ENCODE measurements around the gene MAP7.

Gene MAP7

DNA sequence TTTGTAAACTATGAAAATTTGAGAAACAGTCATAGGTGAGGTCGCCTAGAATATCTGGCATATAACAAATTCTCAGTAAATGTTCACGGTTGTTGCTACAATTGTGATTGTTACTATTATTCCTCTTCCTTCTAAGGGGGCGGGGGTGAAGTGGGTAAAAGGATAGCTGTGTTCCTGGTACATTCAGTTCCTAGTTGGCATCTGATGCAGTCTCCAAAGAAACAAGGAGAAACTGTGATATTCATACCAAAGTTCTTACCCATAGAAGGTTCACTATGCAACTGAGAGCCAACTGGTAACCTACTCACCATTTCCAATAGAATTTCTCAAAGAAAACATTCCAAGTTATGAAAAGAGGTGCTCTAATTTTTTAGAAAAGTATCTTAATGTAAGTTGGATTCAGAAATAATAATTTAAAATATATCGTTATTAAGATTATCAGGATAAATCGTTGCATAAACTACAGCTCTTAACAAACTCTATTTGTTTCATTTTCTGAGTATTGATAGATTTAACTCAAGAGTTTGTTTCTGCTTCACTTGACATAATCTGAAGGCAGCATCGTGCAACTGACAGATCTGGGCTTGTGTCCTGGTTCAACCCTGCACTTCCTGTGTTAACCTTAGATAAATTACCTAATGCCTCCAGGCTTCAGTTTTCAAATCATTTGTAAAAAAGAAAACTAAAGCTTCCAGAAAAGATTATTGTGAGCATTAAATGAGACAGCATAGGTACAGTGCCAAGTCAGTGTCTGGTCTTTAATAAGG is 13.3 kb upstream of the MAP7 start:
- no peak for ATAC-seq

DNA sequence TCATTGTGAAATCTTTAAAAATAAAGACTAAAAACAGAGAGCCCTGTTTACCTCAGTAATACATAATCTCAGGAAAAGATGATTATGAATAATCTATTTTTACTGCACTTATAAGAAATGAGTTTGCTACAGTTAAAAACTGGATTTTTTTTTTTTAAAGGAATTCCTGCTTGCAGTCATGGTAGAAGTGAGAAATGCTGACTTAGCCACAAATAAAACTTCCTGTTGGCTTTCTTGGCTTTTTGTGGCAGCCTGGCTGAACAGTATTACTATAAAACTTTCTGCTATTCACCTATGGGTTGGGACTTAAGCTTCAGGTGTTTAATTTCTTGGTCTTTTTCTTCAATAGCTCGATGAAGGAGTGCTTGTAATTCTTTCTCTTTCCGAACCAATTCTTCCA is 12.0 kb upstream of the MAP7 start:
- no peak for ATAC-seq

DNA sequence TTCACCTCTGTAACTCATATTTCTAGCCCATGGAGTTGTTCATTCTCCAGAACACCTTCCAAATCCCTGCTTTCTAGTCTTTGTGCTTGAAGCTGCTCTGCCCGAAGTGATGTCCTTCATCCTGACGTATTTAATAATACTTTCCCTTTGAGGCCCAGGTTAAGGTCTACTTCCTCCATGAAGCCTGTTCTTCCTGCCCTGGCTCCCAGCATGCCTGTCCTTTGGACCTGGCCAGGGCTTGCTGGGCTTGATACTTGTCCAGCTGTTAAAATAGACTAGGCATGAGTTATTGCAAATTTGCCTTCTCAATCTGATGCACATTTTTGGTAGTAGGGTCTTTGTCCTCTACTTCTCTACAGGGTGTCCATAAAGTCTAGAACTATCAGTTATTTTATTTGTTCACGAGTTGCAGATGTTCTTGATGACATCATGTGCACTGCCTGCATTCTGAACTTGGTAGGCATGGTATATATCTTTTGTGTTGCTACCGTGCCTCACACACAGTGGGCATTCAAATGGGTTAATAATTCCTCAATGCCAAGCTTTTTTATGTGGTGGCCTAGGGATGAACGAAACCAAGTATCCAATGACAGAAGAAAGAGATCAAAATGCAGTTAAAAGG is 3.1 kb upstream of the MAP7 start:
- no peak for ATAC-seq

DNA sequence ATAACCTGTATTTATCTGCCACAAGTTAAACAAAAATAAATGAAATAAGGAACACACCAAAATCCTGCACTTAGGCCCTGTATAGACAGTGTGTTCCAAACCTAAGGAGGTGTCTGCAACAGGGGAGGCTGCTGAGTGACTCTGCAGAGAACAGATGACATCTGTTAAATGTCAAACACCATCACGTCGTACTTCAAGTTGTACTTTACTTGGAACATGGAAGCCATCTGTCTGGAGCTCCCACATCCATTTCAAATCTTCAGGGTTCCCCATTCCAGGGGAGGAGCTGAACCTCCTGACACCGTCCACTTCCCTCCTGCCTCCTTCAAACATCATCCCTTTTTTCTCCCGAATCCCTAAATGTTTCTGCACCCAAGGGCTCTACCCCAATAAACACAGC is 1.8 kb upstream of the MAP7 start:
- ATAC-seq: no peak

DNA sequence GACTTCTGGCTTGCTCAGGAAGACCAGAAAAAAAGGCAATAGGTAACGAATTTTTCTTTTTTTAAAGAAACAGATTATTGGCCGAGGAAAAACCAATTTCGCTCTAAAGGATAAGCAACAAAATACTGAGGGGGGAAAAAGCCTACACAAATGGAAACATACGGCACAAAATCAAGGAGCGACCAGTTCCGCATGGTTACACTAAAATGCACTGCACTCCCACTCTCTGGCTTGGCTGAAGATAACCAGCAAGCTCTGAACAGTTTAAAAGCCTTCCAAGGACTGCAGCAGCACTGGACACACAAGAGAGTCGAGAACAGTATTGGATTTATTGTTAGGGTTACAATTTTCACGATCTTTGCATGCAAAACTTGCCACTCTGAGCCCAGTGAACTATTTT is 881 bp upstream of the MAP7 start:
- no peak for ATAC-seq

DNA sequence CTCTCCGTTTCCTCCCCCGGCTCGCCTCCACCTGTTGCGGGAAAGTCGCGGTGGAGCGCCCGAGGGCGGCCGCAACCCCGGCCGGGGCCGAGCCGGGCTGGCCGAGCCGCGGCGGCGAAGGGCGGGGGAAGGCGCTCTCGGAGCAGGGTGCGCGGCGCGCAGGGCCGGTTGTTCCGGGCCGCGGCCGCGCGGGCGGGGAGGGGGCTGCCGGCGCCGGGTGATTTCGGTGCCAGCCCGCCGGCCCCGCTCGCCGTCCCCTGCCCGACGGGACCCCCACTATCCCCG is 235 bp downstream of the MAP7 start:
- ATAC-seq: peak; percentile 39

DNA sequence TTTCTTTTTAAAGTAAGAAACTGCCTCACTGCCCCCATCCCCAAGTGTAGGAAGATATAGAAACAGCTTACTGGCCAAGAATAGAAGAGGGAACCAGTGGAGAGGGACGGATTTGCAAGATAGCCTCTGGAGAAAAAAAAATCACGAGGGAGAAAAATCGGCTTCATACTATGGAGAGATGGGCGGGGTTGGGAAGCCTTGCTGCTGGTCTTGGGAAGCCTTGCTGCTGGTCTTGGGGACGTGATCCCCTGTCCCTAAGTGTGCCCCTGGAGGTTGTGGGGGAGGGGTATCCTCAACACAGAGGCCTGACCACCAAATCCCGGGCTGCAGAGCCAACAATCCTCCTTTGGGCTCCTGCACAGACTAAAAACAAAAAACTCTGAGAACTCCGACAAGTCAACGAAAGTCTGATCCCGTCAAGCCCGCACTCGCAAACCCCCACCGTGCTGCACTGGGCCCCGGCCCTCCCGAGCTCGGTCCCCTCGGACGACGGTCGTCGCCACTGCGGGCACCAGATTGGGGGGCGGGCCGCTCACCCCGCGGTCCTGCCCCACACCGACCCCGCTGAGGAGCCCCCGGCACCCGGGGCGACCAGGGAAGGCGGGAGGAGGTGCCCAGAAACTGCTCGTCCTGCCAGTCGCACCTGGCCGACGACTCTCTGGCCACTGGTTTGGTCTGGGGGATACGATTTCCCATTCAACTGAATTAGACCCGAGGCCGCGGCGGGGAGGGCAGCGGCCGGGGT is 750 bp downstream of the MAP7 start:
- ATAC-seq: no peak

DNA sequence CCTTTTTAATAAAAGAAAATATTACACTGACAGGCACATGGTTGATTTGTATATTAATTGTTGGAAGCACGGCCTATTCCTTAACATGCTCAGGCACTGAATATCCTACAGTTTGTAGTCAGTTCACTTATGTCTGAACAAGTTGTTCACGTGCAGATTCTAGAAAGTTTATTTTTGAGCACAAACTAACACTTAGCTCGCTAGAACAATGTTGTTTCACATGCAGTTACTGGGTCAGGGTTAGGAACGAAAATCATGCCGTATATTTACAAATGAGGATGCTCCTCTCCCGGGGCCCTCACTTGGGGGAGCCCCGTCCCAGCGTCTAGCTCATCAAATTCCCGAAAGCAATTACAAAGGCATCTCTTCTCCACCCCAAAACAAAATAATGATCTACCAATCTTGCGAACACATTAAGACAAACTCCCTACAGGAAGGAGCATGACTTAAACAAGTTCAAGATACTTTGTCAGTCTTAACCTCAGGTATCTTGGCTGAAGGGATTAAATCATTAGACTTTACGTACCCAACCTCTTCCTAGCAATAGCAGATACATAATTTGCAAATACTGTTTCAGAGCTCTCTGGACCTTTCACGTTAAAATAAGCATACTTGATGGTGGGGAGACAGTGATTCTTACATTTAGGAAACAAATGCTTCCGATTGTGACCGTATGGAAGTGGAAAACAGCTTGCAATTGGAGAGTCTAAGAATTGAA is 1.5 kb downstream of the MAP7 start:
- no peak for ATAC-seq

DNA sequence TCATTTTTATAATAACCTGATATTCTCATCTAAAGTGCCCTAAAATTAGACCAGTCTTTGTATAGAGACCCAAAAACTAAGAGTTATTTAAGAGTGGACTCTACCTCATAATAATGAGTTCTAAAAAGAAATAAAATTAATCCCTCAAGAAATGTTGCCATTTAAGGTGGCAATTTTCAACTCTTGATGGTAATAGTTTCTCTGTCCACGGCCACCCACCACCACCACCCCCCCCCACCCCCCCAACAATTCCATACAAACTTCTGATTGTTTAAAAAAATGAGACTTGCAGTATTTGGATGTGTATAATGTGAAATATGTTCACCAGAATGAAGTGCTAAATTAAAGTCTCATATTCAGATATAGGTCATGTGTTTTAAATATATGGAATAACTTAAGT is 2.4 kb downstream of the MAP7 start:
- ATAC-seq: no peak

DNA sequence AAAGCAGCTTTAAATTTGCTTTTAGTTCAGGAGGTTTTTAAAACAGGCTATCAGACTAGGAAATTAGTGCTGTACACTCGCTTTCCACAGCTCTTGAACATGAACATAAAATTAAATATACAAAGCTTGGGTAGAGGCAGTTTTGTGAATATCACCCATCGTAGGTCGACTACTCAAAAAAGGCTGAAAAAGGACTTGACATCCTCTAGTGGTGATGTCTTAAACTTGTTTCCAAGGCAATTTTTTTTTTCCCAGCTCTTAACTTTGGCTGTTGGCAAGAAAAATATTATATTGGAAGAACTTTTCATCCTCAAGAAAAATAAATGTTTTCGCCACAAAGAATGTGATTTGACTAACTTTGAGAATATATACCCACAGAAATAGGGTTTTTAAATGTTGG is 2.9 kb downstream of the MAP7 start:
- ATAC-seq: no peak

DNA sequence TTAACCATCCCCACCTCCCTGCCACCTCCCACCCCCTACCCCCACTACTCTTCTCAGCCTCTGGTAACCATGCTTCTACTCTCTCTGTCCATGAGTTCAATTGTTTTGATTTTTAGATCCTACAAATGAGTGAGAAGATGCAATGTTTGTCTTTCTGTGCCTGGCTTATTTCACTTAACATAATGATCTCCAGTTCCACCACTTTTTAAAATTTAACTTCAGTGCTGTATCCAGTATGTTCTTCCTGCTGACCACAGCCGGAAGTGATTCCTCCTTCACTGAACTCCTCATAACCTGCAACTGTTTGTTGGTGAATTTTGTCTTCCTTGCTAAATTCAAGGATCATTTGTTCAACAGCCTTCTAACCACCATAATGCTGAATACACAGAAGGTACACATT is 3.9 kb downstream of the MAP7 start:
- no peak for ATAC-seq

DNA sequence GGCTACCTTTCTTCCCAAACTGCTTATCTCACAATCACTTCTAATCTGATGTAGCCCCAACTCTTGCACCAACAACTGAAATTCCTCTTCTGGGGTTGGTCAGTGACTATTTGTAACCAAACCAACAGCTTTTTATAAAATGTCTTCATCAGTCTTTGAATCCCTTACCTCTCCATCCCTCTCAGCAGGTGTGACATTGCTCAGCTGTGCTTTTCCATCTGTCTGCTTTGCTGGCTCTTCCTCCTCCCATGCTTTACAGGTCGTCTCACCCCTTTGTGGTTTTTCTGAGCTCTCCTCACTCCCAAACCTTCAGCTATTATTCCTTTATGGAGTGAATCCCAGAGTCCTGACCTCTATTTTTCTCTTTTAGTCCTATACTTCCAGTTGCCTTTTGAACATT is 5.9 kb downstream of the MAP7 start:
- no peak for ATAC-seq

DNA sequence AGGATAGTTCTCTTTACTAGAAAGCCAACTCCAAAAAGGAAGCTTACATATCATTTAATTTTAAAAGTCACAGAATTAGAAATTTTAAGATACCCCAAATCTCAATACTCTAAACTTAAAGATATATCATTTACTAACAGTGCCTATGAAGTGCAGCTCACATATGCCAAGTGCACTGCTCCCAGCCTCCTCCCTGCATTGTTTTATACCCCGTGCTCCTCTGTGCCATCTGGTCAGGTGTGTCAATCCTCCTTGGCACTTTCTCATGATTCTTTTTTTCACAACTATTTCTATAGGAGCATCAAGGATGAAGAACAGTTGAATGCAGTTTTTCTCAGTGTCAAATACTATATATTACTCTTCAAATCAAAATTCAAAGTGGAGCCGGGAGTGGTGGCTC is 8.8 kb downstream of the MAP7 start:
- ATAC-seq: no peak

DNA sequence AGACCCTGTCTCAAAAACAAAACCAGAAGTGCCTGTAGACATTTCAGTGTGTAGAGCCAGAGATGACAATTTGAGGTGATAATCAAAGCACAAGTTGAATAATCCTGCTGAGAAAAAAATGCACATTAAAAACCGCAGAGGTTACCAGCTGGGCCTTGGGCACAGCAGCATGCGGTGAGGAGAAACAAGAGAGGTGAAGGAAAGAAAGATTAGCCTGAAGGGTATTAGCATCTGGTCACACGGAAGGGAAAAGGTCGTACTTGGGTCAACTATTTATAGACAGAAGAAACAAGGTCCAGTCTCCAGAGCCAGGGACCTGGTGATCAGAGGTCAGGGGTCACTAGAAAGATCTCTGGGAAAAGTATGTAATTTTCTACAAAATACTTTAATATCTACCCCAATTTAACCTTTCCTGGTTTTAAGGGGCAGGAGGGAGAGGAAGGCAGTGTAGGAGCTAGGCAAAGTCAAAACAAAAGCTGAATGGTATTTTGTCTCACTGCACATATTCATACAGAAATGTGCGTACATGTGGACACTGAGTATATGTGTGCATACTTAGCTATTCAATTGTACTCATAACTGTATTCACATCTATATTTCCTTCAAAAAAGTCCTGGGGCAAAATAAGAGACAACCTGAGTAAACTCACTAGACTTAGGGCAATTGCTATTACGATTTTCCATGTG is 10.1 kb downstream of the MAP7 start:
- no peak for ATAC-seq

DNA sequence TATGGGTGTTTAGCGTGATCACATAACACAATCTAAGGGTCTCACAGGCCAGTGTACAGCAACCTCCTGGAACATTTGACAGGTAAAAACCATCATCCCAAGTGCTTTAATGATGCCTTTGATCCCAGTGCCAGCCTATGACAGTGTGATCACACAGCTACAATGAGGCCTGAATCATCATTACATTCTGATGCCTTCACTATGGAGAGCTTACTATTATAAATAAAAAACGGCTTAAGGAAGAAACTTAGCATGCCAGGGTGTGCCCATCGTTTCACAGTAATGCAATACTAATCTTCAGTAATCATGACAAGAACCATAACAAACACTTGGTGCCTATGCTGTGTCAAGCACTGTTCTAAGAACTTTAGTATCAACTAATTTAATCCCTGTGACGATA is 11.4 kb downstream of the MAP7 start:
- ATAC-seq: no peak

DNA sequence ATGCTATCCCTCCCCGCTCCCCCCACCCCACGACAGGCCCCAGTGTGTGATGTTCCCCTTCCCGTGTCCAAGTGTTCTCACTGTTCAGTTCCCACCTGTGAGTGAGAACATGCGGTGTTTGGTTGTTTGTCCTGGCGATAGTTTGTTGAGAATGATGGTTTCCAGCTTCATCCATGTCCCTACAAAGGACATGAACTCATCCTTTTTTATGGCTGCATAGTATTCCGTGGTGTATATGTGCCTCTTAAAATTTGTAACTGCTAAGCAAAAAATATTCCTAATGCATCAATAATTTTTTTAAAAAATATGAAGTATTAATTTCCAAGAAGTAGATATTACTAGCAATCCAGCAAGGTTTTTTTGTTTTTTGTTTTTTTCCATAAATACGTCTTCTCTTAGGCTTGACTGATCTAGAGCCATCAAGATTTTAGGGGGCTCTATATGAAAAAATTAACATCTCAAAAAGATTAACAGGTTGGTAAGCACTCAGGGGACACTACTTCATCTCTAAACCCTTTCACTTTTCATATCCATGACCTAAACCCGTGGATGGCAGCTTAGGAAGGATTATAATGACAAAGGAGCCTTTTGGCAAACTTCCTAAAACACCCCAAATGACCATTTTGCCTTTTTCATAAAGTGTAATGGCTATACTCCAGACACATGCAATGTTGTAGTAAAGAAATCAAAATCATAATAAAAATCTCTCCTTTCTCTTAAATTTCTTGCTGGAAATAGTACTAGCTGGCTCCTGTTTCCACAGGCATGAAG is 14.2 kb downstream of the MAP7 start:
- ATAC-seq: no peak

DNA sequence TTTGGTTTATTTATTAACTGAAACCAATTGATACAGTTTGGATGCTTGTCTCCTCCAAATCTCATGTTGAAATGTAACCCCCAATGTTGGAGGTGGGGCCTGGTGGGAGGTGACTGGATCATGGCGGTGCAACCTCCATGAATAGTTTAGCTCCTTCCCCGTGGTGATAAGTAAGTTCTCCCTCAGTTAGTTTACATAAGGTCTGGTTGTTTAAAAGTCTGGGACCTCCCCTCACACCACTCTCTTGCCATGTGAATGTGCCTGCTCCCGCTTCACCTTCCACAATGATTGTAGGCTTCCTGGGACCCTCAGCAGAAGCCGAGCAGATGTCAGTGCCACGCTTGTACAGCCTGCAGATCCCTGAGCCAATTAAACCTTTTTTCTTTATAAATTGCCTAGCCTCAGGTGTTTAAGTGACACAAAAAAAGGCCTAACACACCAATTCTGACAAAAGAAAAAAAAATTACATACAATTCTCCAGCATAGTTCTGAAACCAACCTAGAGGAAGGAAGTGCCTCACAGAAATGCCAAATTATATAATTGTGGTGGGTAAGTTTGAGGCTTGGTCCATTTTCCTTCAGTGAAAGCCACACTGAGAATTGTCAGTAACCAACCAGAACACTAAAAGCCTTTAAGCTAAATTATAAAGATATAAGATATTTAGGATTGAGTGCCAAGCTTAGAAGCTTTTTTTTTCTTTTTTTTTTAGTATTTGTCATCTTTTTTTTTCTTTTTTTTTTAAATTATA is 15.0 kb downstream of the MAP7 start:
- no peak for ATAC-seq

DNA sequence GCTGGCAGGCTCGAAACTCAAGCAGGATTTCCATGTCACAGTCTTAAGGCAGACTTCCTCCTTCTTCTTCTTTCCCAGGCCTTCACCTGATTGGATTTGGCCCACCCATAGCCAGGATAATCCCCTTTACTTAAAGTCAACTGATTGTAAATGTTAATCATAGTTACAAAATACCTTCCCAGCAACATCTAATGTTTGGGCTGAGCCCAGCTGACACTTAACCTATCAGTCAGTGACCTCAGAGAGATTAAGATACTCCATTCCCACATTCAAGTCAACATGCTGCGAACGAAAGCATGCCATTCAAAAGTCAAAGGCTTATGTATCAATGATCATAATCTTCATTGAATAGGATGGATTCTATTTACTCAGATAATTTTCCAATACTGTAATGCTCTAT is 16.0 kb downstream of the MAP7 start:
- no peak for ATAC-seq

DNA sequence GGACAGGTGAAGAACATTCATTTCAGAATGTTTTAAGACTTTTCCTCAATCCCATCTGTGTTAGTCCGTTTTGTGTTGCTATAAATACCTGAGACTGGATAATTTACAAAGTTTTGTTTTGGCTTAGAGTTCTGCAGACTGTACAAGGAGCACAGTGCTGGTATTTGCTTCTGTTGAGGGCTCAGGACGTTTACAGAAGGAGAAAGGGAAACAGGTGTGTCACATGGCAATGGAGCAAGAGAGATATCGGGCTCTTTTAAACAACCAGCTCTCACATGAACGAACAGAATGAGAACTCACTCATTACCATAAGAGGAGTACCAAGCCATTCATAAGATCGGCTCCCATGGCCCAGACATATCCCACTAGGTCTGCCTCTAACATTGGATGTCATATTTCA is 16.7 kb downstream of the MAP7 start:
- ATAC-seq: no peak

DNA sequence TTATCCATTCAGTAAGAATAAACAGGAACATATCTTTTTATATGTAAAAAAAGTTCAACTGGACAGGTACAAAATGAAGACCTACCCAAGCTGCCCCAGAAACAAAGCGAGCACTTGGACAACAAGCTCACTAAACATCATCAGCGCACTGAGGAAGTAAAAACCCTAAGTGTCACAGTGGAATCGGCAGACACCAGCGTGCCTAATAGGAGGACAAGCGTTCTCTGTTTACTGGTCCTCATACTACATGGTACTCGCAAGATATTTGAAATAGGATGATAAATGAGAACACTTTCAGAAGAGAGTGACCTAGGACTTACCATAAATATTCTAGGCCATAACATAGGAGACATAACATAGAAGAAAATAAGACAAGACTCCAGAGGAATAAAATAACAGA is 18.2 kb downstream of the MAP7 start:
- ATAC-seq: no peak

DNA sequence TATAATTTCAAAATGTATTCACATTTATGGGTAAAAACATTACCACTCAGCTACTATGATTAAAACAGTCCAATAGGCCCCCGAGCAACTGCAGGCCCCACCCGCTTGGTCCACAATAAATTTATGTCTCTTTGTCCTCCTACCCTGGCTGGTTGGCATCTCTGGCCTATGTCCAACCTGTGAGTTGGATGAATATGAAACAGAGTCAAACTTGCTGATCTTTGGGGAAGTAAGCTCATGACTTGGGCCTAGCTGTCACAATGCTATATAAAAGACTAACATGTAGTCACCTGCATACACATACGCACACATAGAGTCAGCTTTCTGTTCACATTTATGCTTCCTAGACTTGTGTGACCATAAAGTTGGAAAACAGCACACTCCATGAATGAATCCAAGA is 20.5 kb downstream of the MAP7 start:
- no peak for ATAC-seq

DNA sequence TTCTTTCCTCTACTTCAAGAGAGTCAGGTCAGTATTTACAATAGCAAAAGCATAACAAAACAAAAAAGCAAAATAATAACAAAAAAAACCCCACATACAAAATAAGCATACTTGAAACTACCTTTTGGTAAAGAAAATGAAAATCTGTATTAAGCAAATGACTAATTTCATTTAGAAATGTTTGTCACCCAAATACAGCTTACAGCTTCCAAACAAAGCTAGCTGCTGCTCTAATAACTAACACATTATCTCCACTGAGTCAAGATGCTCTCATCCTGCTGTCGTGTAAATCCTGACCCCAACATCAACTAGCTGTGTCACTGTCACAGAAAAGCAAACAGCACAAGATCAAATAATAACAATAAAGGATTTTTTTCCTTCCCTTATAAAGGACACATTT is 21.7 kb downstream of the MAP7 start:
- ATAC-seq: no peak
